Ascending aorta (tissue), 2 donors: Measurements from ENCODE around the gene KNL1. TPM values are rescaled to one million over a fixed set of nuclear protein-coding genes. Genes with fewer than 3 reads are reported as not detected.

ENCODE experiments used
- DNase-seq, 2 donors: peaks; one replicate each; pipeline ENCODE4 v3.0.0-alpha.2; 2019; ENCODE audit warnings: low spot score in 2 of 2
- H3K27ac ChIP-seq, 2 donors: fragments of 200-600 bp; sonication (generic); one replicate each; pipeline ENCODE4 v1.5.1; 2016 to 2017; ENCODE audit warnings: mild to moderate bottlenecking in 1 of 2
- H3K27me3 ChIP-seq: fragments of 200-600 bp; sonication (generic); one replicate; pipeline ENCODE4 v1.5.1; 2017
- H3K36me3 ChIP-seq, 2 donors: fragments of 200-600 bp; sonication (generic); one replicate each; pipeline ENCODE4 v1.5.1; 2016
- H3K4me1 ChIP-seq, 2 donors: fragments of 200-600 bp; sonication (generic); one replicate each; pipeline ENCODE4 v1.5.1; 2016 to 2017; ENCODE audit warnings: mild to moderate bottlenecking in 1 of 2
- H3K4me3 ChIP-seq, 2 donors: fragments of 200-600 bp; sonication (generic); one replicate each; pipeline ENCODE4 v1.5.1; 2016 to 2017; ENCODE audit warnings: mild to moderate bottlenecking in 1 of 2
- H3K9me3 ChIP-seq, 2 donors: fragments of 200-600 bp; sonication (generic); one replicate each; pipeline ENCODE4 v1.5.1; 2016
- CTCF ChIP-seq, 3 experiments: fragments of 200-600 bp in 2 of 3; fragments of 450-650 bp in 1 of 3; sonication (generic) in 2 of 3; IDR thresholded peaks; one replicate each; pipeline ENCODE4 v1.5.1; 2016 to 2019; ENCODE audit warnings: antibody characterized with exemption in 3 of 3, mild to moderate bottlenecking in 1 of 3, moderate library complexity in 1 of 3
- intact Hi-C: fragments of 100-400 bp; cut with DNase I; formaldehyde crosslinking; loops from one replicate; pipeline ENCODE4 v1.15.1; 2023
- total RNA-seq: library from RNA; depleted of rRNA; stranded (reverse); fragments of >200 nt; gene quantifications from one replicate; pipeline ENCODE4 v1.1.0, GENCODE V29; 2016

The KNL1 gene
- total RNA-seq, 1 donor from 2014 or later, result not detected

- H3K4me1 ChIP-seq, result peaks cover 2 to 3% of the 10 kb centered on the region in 2 donors
- no peak for DNase-seq
- H3K36me3 ChIP-seq, result peaks cover 25 to 37% of the 10 kb centered on the region in 2 donors
- intact Hi-C loops, result no loop called here
- no peak overlapping the region for H3K27ac ChIP-seq
- H3K4me3 ChIP-seq, result no peak overlapping the region
- TF ChIP-seq CTCF (IDR thresholded peaks at IDR 0.05), result no peak
- H3K27me3 ChIP-seq, result no peaks in the 10 kb centered on the region
- H3K9me3 ChIP-seq, result no peaks in the 10 kb centered on the region
Observed at GRCh38 chr15:40554161-40554525, 39.9 kb upstream of the KNL1 start.

DNA sequence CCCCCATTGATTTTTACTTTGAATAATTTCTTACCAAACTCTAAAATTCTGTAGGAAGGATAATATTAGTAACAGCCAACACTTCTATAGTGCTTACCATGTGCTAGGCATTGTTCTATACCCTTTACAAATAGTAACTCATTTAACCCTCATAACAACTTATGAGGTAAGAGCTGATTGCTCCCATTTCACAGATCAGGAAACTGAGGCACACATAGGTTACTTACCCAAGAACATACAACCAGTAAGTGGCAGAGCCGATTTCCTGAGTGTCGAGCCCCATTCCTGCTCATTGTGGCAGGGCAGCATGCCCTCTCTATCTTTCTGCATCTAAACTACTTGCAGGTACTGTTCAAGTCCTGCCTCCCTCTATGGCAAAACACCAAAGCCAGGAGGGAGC, 38.2 kb upstream of the KNL1 start:
- H3K36me3 ChIP-seq, result peaks cover 25 to 37% of the 10 kb centered on the region in 2 donors
- H3K4me3 ChIP-seq, result no peak overlapping the region
- no peak for TF ChIP-seq CTCF (IDR thresholded peaks at IDR 0.05)
- intact Hi-C loops, result no loop called here
- H3K4me1 ChIP-seq, result no peaks in the 10 kb centered on the region
- no peaks in the 10 kb centered on the region for H3K9me3 ChIP-seq
- H3K27me3 ChIP-seq, result no peaks in the 10 kb centered on the region
- peak in 1 of 2 donors; percentile 35 for DNase-seq
- no peak overlapping the region for H3K27ac ChIP-seq

GRCh38 chr15:40558952-40559742, 34.9 kb upstream of the KNL1 start:
- TF ChIP-seq CTCF (IDR thresholded peaks at IDR 0.05), result no peak
- no peak for DNase-seq
- no peaks in the 10 kb centered on the region for H3K27me3 ChIP-seq
- H3K4me3 ChIP-seq, result no peak overlapping the region
- intact Hi-C loops, result no loop called here
- H3K36me3 ChIP-seq, result peaks cover 15 to 25% of the 10 kb centered on the region in 2 donors
- H3K27ac ChIP-seq, result no peak overlapping the region
- peaks cover 0 to 4% of the 10 kb centered on the region in 2 donors for H3K4me1 ChIP-seq
- H3K9me3 ChIP-seq, result no peaks in the 10 kb centered on the region

DNA sequence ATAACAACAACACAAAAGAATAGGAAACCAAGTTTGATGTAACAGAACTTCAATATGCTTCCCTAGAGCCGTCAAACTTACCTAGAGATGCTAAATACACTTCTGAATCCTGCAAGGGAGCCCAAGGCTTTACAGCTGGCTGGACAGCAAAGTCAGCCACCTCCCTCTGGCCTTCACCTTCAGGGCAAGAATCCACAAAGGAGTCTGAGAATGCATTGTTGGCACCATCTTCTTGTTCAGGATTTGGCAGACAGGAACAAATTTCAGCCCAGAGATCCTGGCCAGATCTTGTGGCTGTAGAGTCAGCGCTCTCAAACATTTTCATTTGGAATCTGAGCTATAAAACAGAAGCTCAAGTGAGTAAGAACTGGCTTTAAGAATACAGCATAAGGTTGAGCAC, 31.4 kb upstream of the KNL1 start:
- no peak for DNase-seq
- intact Hi-C loops, result no loop called here
- no peaks in the 10 kb centered on the region for H3K27me3 ChIP-seq
- no peak overlapping the region for H3K4me3 ChIP-seq
- no peak overlapping the region for H3K27ac ChIP-seq
- H3K9me3 ChIP-seq, result no peaks in the 10 kb centered on the region
- H3K4me1 ChIP-seq, result peaks cover 0 to 8% of the 10 kb centered on the region in 2 donors
- peaks cover 4 to 6% of the 10 kb centered on the region in 2 donors for H3K36me3 ChIP-seq
- TF ChIP-seq CTCF (IDR thresholded peaks at IDR 0.05), result no peak

DNA sequence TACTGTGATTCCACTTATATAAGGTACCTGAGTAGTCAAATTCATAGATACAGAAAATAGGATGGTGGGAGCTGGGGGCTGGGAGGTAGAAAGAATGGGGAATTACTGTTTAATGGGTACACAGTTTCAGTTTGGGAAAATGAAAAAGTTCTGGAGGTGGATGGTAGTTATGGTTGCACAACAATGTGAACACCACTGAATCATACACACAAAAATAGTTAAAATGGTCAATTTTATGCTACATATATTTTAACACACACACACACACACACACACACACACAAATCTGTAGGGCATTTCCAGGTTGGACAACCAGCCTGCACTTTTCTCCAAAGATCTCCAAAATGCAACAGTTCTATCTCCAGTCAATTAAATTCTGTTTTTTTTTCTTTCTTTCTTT, 30.6 kb upstream of the KNL1 start:
- Histone ChIP-seq H3K27me3 (no peaks in the 10 kb centered on the region), H3K9me3 (no peaks in the 10 kb centered on the region), H3K27ac (no peak overlapping the region), H3K36me3 (peaks cover 4 to 6% of the 10 kb centered on the region in 2 donors), H3K4me3 (no peak overlapping the region), H3K4me1 (peaks cover 0 to 11% of the 10 kb centered on the region in 2 donors)
- no peak for DNase-seq
- no peak for TF ChIP-seq CTCF (IDR thresholded peaks at IDR 0.05)
- intact Hi-C loops, result no loop called here
